Ascending aorta (tissue), 2 donors: Measurements from ENCODE around the gene ENTPD8. TPM values are rescaled to one million over a fixed set of nuclear protein-coding genes. Genes with fewer than 3 reads are reported as not detected.

Experiments used
- DNase-seq, 2 donors: peaks; one replicate each; pipeline ENCODE4 v3.0.0-alpha.2; 2019; ENCODE audit warnings: low spot score in 2 of 2
- H3K27ac ChIP-seq, 2 donors: fragments of 200-600 bp; sonication (generic); one replicate each; pipeline ENCODE4 v1.5.1; 2016 to 2017; ENCODE audit warnings: mild to moderate bottlenecking in 1 of 2
- H3K27me3 ChIP-seq: fragments of 200-600 bp; sonication (generic); one replicate; pipeline ENCODE4 v1.5.1; 2017
- H3K36me3 ChIP-seq, 2 donors: fragments of 200-600 bp; sonication (generic); one replicate each; pipeline ENCODE4 v1.5.1; 2016
- H3K4me1 ChIP-seq, 2 donors: fragments of 200-600 bp; sonication (generic); one replicate each; pipeline ENCODE4 v1.5.1; 2016 to 2017; ENCODE audit warnings: mild to moderate bottlenecking in 1 of 2
- H3K4me3 ChIP-seq, 2 donors: fragments of 200-600 bp; sonication (generic); one replicate each; pipeline ENCODE4 v1.5.1; 2016 to 2017; ENCODE audit warnings: mild to moderate bottlenecking in 1 of 2
- H3K9me3 ChIP-seq, 2 donors: fragments of 200-600 bp; sonication (generic); one replicate each; pipeline ENCODE4 v1.5.1; 2016
- intact Hi-C: fragments of 100-400 bp; cut with DNase I; formaldehyde crosslinking; loops from one replicate; pipeline ENCODE4 v1.15.1; 2023
- total RNA-seq: library from RNA; depleted of rRNA; stranded (reverse); fragments of >200 nt; gene quantifications from one replicate; pipeline ENCODE4 v1.1.0, GENCODE V29; 2016
- TF ChIP-seq, protein P1 (sequence below), 3 experiments: fragments of 200-600 bp in 2 of 3; fragments of 450-650 bp in 1 of 3; sonication (generic) in 2 of 3; IDR thresholded peaks; one replicate each; pipeline ENCODE4 v1.5.1; 2016 to 2019; ENCODE audit warnings: antibody characterized with exemption in 3 of 3, mild to moderate bottlenecking in 1 of 3, moderate library complexity in 1 of 3

ENTPD8 gene
- total RNA-seq, 1 donor from 2014 or later: not detected

DNA sequence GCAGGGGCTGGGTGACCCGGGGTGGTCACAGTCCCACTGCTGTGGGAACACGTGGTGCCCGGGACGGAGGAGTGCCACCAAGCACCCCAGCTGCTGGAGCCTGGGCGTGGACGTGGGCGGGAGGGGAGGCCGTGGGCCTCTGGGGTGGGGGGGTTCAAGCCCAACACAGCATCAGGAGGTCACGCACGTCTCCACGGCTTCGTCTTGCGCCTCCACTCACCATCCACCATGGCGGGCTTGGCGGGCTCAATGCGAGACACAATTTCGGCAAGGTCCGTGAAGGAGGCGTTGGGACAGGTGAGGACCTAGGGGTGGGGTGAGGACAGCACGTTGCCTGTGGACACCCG, 20.1 kb upstream of the ENTPD8 start:
- Histone ChIP-seq H3K4me1 (peaks cover 19% of the 10 kb centered on the region in 2 donors), H3K4me3 (no peak overlapping the region), H3K36me3 (peaks cover 0 to 3% of the 10 kb centered on the region in 2 donors), H3K27me3 (no peaks in the 10 kb centered on the region), H3K9me3 (no peaks in the 10 kb centered on the region), H3K27ac (no peak overlapping the region)
- intact Hi-C loops: no loop called here
- TF ChIP-seq, protein P1, sequence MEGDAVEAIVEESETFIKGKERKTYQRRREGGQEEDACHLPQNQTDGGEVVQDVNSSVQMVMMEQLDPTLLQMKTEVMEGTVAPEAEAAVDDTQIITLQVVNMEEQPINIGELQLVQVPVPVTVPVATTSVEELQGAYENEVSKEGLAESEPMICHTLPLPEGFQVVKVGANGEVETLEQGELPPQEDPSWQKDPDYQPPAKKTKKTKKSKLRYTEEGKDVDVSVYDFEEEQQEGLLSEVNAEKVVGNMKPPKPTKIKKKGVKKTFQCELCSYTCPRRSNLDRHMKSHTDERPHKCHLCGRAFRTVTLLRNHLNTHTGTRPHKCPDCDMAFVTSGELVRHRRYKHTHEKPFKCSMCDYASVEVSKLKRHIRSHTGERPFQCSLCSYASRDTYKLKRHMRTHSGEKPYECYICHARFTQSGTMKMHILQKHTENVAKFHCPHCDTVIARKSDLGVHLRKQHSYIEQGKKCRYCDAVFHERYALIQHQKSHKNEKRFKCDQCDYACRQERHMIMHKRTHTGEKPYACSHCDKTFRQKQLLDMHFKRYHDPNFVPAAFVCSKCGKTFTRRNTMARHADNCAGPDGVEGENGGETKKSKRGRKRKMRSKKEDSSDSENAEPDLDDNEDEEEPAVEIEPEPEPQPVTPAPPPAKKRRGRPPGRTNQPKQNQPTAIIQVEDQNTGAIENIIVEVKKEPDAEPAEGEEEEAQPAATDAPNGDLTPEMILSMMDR (IDR thresholded peaks at IDR 0.05): no peak
- no peak for DNase-seq

DNA sequence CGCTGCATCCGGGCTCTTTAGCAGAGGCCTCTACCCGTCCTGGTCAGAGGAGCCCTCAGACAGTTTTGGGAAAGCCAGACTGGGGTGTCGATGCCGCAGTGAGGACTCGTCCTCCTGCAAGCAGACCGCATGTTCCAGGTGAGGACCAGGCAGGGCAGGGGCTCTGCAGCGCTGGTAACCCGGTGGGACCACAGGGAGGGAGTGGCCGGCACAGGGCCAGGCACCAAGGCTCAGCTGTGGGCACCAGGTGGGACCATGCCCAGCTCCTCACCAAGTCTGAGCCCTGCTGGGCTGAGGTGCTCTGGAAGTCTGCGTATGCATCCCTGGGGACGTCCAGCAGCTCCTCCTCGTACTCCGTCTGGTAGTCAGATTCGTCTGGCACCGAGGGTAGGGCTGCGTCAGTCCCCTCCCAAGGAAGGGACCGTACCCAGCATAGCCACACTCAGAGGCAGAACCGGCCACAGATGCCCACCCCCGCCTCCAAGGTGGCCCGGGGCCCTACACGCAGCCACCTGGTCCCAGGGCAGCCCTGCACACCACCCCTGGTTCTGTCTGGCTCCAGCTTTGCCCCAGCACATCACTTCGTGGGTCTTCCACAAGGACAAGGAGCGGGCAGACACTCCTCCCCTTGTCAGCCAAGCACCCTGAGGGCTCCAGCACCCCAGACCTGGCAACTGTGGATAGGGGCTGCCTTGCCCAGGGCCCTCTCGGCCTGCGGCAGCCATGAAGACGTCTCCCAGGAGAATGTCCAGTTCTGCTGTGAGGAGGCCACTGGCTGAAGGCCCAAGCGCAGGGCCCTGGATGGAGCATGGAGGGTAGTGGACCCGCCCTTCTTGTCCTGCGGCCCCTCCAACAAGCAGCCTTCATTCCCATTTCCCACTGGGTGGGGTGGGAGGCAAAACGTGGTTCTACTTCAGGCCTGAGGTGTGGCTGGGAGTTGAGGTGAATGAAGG, 19.5 kb upstream of the ENTPD8 start:
- H3K4me1 ChIP-seq: peaks cover 25 to 26% of the 10 kb centered on the region in 2 donors
- DNase-seq: no peak
- intact Hi-C loops: no loop called here
- H3K27ac ChIP-seq: no peak overlapping the region
- no peak overlapping the region for H3K4me3 ChIP-seq
- TF ChIP-seq, protein P1 (IDR thresholded peaks at IDR 0.05): no peak
- peaks cover 3 to 7% of the 10 kb centered on the region in 2 donors for H3K36me3 ChIP-seq
- no peaks in the 10 kb centered on the region for H3K9me3 ChIP-seq
- H3K27me3 ChIP-seq: no peaks in the 10 kb centered on the region

DNA sequence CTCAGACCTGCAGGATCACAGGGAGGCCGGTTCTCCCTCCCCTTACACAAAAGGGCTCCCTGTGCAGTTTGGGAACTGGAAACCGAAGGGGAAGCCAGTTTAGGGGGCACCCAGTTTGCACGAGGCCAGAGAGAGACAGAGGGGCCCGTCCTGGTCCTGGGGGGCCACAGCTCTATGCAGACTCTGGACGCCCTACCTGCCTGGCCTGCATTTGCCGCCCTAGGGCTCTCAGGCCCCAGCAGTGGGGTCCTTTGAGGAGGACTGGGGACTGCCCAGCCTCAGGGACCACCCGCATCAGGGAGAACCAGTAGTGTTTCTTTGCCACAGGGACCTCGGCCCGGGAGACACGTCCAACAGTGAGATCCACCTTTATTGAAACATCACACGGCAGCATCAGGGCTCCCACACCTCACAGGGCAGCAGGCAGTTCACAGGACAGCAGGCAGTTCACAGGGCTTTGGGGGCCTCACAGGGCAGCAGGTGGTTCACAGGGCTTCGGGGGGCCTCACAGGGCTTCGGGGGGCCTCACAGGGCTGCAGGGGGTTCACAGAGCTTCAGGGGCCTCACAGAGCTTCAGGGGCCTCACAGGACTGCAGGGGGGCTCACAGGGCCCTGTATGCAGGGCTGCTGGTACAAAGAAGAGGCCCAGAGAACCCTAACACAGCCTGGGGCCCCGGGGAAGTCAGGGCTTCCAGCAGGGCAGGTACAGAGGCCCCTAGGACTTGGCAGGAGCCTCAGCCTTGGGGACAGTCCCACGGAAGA, 18.6 kb upstream of the ENTPD8 start:
- peak in 1 of 2 donors; percentile 62 for DNase-seq
- H3K4me3 ChIP-seq: peak overlapping the region; percentile 67 to 89
- intact Hi-C loops: loop anchor here (1.0 to 10.0 kb wide), 4 partner anchors 36 to 372 kb away; partner anchors contain the start of genes ARRDC1, EXD3, MAN1B1 and MRPL41
- no peaks in the 10 kb centered on the region for H3K9me3 ChIP-seq
- H3K36me3 ChIP-seq: peaks cover 12 to 16% of the 10 kb centered on the region in 2 donors
- H3K27me3 ChIP-seq: no peaks in the 10 kb centered on the region
- H3K27ac ChIP-seq: peak overlapping the region; percentile 71 to 72
- TF ChIP-seq, protein P1 (IDR thresholded peaks at IDR 0.05): no peak
- peaks cover 34% of the 10 kb centered on the region in 2 donors for H3K4me1 ChIP-seq

DNA sequence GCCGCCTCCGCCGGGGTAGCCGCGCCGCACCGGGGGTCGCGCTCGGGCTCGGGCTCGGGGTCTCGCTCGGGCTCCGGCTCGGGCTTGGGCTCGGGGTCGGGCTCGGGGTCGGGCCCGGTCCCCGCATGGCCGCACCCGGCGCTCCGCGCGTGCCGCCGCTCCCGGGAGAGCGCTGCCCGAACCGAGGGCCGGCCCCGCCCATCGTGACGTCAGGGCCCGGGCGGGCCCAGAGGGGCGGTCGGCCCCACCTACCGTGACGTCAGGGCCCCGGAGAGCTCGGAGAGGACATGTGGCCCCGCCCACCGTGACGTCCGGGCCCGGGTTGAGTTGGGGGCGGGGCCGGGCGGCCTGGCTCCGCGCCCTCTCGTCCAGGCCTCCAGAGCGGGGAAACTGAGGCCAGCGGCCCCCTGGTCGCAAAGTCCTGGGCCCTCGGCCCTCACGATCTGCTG, 18.0 kb upstream of the ENTPD8 start, which contains the start of gene NSMF:
Gene NSMF, minus strand, starts transcription at position 183 of the 449 bp plus-strand sequence. CDS start 232 bp downstream, outside the sequence.
- peak; percentile 67 to 95 for DNase-seq
- peak within 1 kb of the TSS; percentile 67 to 89 for H3K4me3 ChIP-seq
- no peaks in the 10 kb centered on the region for H3K27me3 ChIP-seq
- peaks cover 40% of the 10 kb centered on the region in 2 donors for H3K4me1 ChIP-seq
- no peaks in the 10 kb centered on the region for H3K9me3 ChIP-seq
- peaks cover 12 to 21% of the 10 kb centered on the region in 2 donors for H3K36me3 ChIP-seq
- peak within 1 kb of the TSS; percentile 92 to 95 for H3K27ac ChIP-seq
- intact Hi-C loops: loop anchor here (1.0 to 10.0 kb wide), 4 partner anchors 36 to 372 kb away; partner anchors contain the start of genes ARRDC1, EXD3, MAN1B1 and MRPL41
- TF ChIP-seq, protein P1 (IDR thresholded peaks at IDR 0.05): peak in 1 of 3 experiments; percentile 31
